GM19025 (cell line): ENCODE data around the gene CD1B.
"Not testable (repeated sequence)": the region's sequence is repeated elsewhere in the genome, so short reads cannot be mapped to it uniquely, and the experiment has no call there.

ENCODE experiments used
- ATAC-seq: cut with Tn5 transposase; IDR thresholded peaks from one replicate; pipeline ENCODE4 v1.9.1; 2021; ENCODE audit warnings: mild to moderate bottlenecking, low read depth, moderate library complexity; ENCODE audit not compliant: unreplicated experiment

Gene CD1B

GRCh38 chr1:158329300-158329699 is 2.0 kb downstream of the CD1B start:
- no peak for ATAC-seq

- ATAC-seq = no peak
Measured at GRCh38 chr1:158328426-158328825, 2.9 kb downstream of the CD1B start.

GRCh38 chr1:158327481-158327880 is 3.9 kb downstream of the CD1B start:
- no peak for ATAC-seq

- ATAC-seq = no peak
Measured at GRCh38 chr1:158324395-158324794, 6.9 kb downstream of the CD1B start.

GRCh38 chr1:158323866-158324265 is 7.5 kb downstream of the CD1B start:
- ATAC-seq = no peak

- ATAC-seq = no peak
Measured at GRCh38 chr1:158311066-158311465, 20.3 kb downstream of the CD1B start.

- no peak for ATAC-seq
Measured at GRCh38 chr1:158310623-158311022, 20.7 kb downstream of the CD1B start.

- ATAC-seq = no peak
Measured at GRCh38 chr1:158295791-158296190, 35.5 kb downstream of the CD1B start.

- no peak for ATAC-seq
Measured at GRCh38 chr1:158290321-158290844, 40.9 kb downstream of the CD1B start.

- no peak for ATAC-seq
Measured at GRCh38 chr1:158289811-158290210, 41.5 kb downstream of the CD1B start, which contains the start of gene CD1C. CD1C (plus strand) TSS chr1:158289923; CDS start chr1:158290065, 142 bp downstream.

GRCh38 chr1:158286941-158287346 is 44.4 kb downstream of the CD1B start:
- ATAC-seq = no peak

- no peak for ATAC-seq
Measured at GRCh38 chr1:158286487-158286886, 44.8 kb downstream of the CD1B start.

- ATAC-seq = peak; percentile 53
Measured at GRCh38 chr1:158285756-158286241, 45.5 kb downstream of the CD1B start.

GRCh38 chr1:158283965-158284364 is 47.4 kb downstream of the CD1B start:
- ATAC-seq = peak; percentile 43

GRCh38 chr1:158282421-158282820 is 48.9 kb downstream of the CD1B start:
- not testable (repeated sequence) for ATAC-seq
